Neural cell (in vitro differentiated cells): ENCODE data around the gene RPL35. TPM values are rescaled to one million over a fixed set of nuclear protein-coding genes. Genes with fewer than 3 reads are reported as not detected.

Experiments
- H2AFZ ChIP-seq: fragments of 200-600, 300-800 bp; sonication (generic), shearing (Covaris generic); 2 replicates; pipeline ENCODE4 v1.6.0; 2014; ENCODE audit warnings: low read depth, mild to moderate bottlenecking, antibody characterized with exemption, low read length, moderate library complexity
- H3F3A ChIP-seq: fragments of 200-600 bp; shearing (Covaris generic); 2 replicates; pipeline ENCODE4 v1.6.1; 2016; ENCODE audit warnings: mild to moderate bottlenecking, moderate library complexity, mixed read lengths, antibody characterized with exemption, low read length; ENCODE audit not compliant: insufficient read depth, poor library complexity, severe bottlenecking
- H3K27ac ChIP-seq: fragments of 200-600, 300-800 bp; sonication (generic), shearing (Covaris generic); 2 replicates; pipeline ENCODE4 v1.5.1; 2014; ENCODE audit warnings: mild to moderate bottlenecking, low read length, moderate library complexity
- H3K27me3 ChIP-seq: fragments of 300-800, 200-600 bp; sonication (generic), shearing (Covaris generic); 2 replicates; pipeline ENCODE4 v1.6.0; 2014; ENCODE audit warnings: mild to moderate bottlenecking, low read depth, low read length, moderate library complexity; ENCODE audit not compliant: insufficient read depth
- H3K36me3 ChIP-seq: fragments of 300-800, 200-600 bp; sonication (generic), shearing (Covaris generic); 2 replicates; pipeline ENCODE4 v1.5.1; 2014; ENCODE audit warnings: mild to moderate bottlenecking, antibody characterized with exemption, low read length, moderate library complexity; ENCODE audit not compliant: insufficient read depth
- H3K4me2 ChIP-seq: fragments of 300-800, 200-600 bp; sonication (generic), shearing (Covaris generic); 2 replicates; pipeline ENCODE4 v1.6.0; 2014; ENCODE audit warnings: mild to moderate bottlenecking, low read length
- H3K4me3 ChIP-seq: fragments of 300-800, 200-600 bp; sonication (generic), shearing (Covaris generic); 2 replicates; pipeline ENCODE4 v1.5.1; 2014; ENCODE audit warnings: mild to moderate bottlenecking, low read length, moderate library complexity
- H3K79me2 ChIP-seq: fragments of 200-600 bp; shearing (Covaris generic); replicated peaks from 2 replicates; pipeline ENCODE4 v1.6.0; 2014; ENCODE audit warnings: mild to moderate bottlenecking, low read length, moderate library complexity; ENCODE audit not compliant: insufficient read depth
- H3K9ac ChIP-seq: fragments of 300-800, 200-600 bp; sonication (generic), shearing (Covaris generic); 2 replicates; pipeline ENCODE4 v1.6.1; 2016; ENCODE audit warnings: mild to moderate bottlenecking, low read length, mixed read lengths
- H3K9me2 ChIP-seq: fragments of 200-600 bp; shearing (Covaris generic); 2 replicates; pipeline ENCODE4 v1.6.1; 2016; ENCODE audit warnings: mild to moderate bottlenecking, low read length, mixed read lengths; ENCODE audit not compliant: insufficient read depth
- H3K9me3 ChIP-seq: fragments of 200-600, 300-800 bp; sonication (generic), shearing (Covaris generic); 2 replicates; pipeline ENCODE4 v1.6.1; 2016; ENCODE audit warnings: mild to moderate bottlenecking, mixed run types, low read length, moderate library complexity, mixed read lengths
- H4K20me1 ChIP-seq: fragments of 200-600 bp; shearing (Covaris generic); 2 replicates; pipeline ENCODE4 v1.6.1; 2016; ENCODE audit warnings: mild to moderate bottlenecking, mixed run types; ENCODE audit not compliant: insufficient read depth
- EP300 ChIP-seq: fragments of 450-650 bp; conservative IDR thresholded peaks from 2 replicates; pipeline ENCODE4 v1.6.1; 2014; ENCODE audit warnings: antibody characterized with exemption, mild to moderate bottlenecking, moderate library complexity; ENCODE audit not compliant: poor library complexity, severe bottlenecking
- EZH2 ChIP-seq: fragments of 200-600, 300-800 bp; shearing (Covaris generic), sonication (generic); IDR thresholded peaks from 2 replicates; pipeline ENCODE4 v1.6.1; 2014; ENCODE audit warnings: antibody characterized with exemption, low read length, borderline replicate concordance, mild to moderate bottlenecking; ENCODE audit not compliant: insufficient read depth, poor library complexity, severe bottlenecking
- MXI1 ChIP-seq: fragments of 450-650 bp; conservative IDR thresholded peaks from 2 replicates; pipeline ENCODE4 v1.6.1; 2014; ENCODE audit warnings: antibody characterized with exemption, mild to moderate bottlenecking; ENCODE audit not compliant: poor library complexity, severe bottlenecking
- POLR2AphosphoS5 ChIP-seq: IDR thresholded peaks from 2 replicates; pipeline ENCODE4 v1.6.1; 2012
- RAD21 ChIP-seq: fragments of 450-650 bp; conservative IDR thresholded peaks from 2 replicates; pipeline ENCODE4 v1.6.1; 2014; ENCODE audit warnings: antibody characterized with exemption, mild to moderate bottlenecking, moderate library complexity
- SMC3 ChIP-seq: fragments of 450-650 bp; conservative IDR thresholded peaks from 2 replicates; pipeline ENCODE4 v1.6.1; 2014; ENCODE audit warnings: antibody characterized with exemption, mild to moderate bottlenecking, moderate library complexity; ENCODE audit not compliant: poor library complexity
- TAF1 ChIP-seq: IDR thresholded peaks from 2 replicates; pipeline ENCODE4 v1.6.1; 2012; ENCODE audit warnings: low read depth
- polyA plus RNA-seq: library from polyadenylated mRNA; depleted of rRNA; stranded (reverse); fragments of >200 nt; gene quantifications from 2 replicates; pipeline ENCODE4 v1.2.3, GENCODE V29; 2014
- TF ChIP-seq, protein P1 (sequence below): fragments of 450-650 bp; IDR thresholded peaks from 2 replicates; pipeline ENCODE4 v1.5.1; 2014; ENCODE audit warnings: antibody characterized with exemption, mild to moderate bottlenecking, moderate library complexity; ENCODE audit not compliant: poor library complexity, severe bottlenecking
- TF ChIP-seq, protein P2 (sequence below): IDR thresholded peaks from 2 replicates; pipeline ENCODE4 v1.6.1; 2012; ENCODE audit warnings: borderline replicate concordance

The RPL35 gene
- polyA plus RNA-seq, 1 donor from 2014 or later: 2,116 TPM

DNA sequence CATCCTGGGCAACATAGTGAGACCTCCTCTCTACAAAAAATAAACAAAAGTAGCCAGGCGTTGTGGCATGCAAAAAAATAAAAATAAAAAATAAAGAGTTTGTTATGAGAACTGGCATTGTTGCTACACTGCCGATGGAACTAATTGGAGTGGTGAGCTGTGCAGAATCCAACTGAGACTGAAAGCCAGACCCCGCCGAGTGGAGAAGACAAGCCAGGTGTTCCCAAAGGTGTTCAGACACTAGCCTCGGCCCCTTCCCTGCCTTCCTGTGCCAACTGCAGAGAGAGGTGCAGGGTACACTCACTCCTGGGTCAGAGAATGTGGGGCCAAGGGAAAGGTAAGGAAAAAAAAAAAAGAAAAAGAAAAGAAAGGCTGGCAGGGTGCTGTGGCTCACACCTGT lies 46.2 kb downstream of the RPL35 start:
- Histone ChIP-seq H3K27me3 (no peaks in the 10 kb centered on the region), H4K20me1 (no peaks in the 10 kb centered on the region), H3K9ac (no peak overlapping the region), H3K9me3 (no peaks in the 10 kb centered on the region), H3K4me3 (no peak overlapping the region), H3K36me3 (no peaks in the 10 kb centered on the region), H3K27ac (no peak overlapping the region), H3K79me2 (no peaks in the 10 kb centered on the region), H3K9me2 (no peaks in the 10 kb centered on the region), H2AFZ (no peak overlapping the region), H3K4me2 (no peak overlapping the region), H3F3A (no peaks in the 10 kb centered on the region)
- TF ChIP-seq RAD21: no peak
- TF ChIP-seq, protein P1, sequence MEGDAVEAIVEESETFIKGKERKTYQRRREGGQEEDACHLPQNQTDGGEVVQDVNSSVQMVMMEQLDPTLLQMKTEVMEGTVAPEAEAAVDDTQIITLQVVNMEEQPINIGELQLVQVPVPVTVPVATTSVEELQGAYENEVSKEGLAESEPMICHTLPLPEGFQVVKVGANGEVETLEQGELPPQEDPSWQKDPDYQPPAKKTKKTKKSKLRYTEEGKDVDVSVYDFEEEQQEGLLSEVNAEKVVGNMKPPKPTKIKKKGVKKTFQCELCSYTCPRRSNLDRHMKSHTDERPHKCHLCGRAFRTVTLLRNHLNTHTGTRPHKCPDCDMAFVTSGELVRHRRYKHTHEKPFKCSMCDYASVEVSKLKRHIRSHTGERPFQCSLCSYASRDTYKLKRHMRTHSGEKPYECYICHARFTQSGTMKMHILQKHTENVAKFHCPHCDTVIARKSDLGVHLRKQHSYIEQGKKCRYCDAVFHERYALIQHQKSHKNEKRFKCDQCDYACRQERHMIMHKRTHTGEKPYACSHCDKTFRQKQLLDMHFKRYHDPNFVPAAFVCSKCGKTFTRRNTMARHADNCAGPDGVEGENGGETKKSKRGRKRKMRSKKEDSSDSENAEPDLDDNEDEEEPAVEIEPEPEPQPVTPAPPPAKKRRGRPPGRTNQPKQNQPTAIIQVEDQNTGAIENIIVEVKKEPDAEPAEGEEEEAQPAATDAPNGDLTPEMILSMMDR: no peak
- no peak for TF ChIP-seq SMC3
- TF ChIP-seq MXI1: no peak
- TF ChIP-seq POLR2AphosphoS5: no peak
- TF ChIP-seq EP300: no peak
- TF ChIP-seq TAF1: no peak
- TF ChIP-seq, protein P2, sequence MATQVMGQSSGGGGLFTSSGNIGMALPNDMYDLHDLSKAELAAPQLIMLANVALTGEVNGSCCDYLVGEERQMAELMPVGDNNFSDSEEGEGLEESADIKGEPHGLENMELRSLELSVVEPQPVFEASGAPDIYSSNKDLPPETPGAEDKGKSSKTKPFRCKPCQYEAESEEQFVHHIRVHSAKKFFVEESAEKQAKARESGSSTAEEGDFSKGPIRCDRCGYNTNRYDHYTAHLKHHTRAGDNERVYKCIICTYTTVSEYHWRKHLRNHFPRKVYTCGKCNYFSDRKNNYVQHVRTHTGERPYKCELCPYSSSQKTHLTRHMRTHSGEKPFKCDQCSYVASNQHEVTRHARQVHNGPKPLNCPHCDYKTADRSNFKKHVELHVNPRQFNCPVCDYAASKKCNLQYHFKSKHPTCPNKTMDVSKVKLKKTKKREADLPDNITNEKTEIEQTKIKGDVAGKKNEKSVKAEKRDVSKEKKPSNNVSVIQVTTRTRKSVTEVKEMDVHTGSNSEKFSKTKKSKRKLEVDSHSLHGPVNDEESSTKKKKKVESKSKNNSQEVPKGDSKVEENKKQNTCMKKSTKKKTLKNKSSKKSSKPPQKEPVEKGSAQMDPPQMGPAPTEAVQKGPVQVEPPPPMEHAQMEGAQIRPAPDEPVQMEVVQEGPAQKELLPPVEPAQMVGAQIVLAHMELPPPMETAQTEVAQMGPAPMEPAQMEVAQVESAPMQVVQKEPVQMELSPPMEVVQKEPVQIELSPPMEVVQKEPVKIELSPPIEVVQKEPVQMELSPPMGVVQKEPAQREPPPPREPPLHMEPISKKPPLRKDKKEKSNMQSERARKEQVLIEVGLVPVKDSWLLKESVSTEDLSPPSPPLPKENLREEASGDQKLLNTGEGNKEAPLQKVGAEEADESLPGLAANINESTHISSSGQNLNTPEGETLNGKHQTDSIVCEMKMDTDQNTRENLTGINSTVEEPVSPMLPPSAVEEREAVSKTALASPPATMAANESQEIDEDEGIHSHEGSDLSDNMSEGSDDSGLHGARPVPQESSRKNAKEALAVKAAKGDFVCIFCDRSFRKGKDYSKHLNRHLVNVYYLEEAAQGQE: no peak
- TF ChIP-seq EZH2: no peak

DNA sequence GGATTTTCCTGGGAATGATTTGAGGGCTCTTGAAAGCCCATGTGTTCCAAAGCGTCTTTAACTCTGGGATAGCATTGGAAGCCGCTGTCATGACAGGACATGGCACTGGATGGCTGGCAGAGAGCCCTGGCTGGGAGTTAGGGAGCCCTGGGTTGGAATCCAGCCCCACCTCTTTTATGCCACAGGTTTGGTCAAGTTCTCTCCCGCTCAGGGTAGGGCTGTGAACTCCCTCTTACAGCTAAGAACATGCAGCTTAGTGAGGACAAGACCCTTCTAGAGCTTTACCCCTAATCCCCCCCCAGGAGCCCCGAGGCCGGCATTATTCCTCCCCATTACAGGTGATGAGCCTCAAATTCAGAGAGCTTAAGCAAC lies 47.6 kb downstream of the RPL35 start:
- no peak overlapping the region for H3K9ac ChIP-seq
- no peaks in the 10 kb centered on the region for H3K79me2 ChIP-seq
- no peak overlapping the region for H3K4me2 ChIP-seq
- H3K4me3 ChIP-seq: no peak overlapping the region
- H3K36me3 ChIP-seq: no peaks in the 10 kb centered on the region
- no peaks in the 10 kb centered on the region for H3K27me3 ChIP-seq
- no peaks in the 10 kb centered on the region for H3F3A ChIP-seq
- H3K27ac ChIP-seq: no peak overlapping the region
- TF ChIP-seq, protein P1: no peak
- TF ChIP-seq POLR2AphosphoS5: no peak
- TF ChIP-seq EZH2: no peak
- TF ChIP-seq, protein P2: no peak
- TF ChIP-seq SMC3: no peak
- TF ChIP-seq RAD21: no peak
- no peak for TF ChIP-seq EP300
- TF ChIP-seq MXI1: no peak
- no peak for TF ChIP-seq TAF1
- H3K9me2 ChIP-seq: no peaks in the 10 kb centered on the region
- H2AFZ ChIP-seq: no peak overlapping the region
- no peaks in the 10 kb centered on the region for H3K9me3 ChIP-seq
- H4K20me1 ChIP-seq: no peaks in the 10 kb centered on the region
